ENCODE results near the gene PRPF19. TPM values are rescaled to one million over a fixed set of nuclear protein-coding genes. Genes with fewer than 3 reads are reported as not detected.

PRPF19 gene
- total RNA-seq, 1 donor from 2014 or later: 61.9 TPM

DNA sequence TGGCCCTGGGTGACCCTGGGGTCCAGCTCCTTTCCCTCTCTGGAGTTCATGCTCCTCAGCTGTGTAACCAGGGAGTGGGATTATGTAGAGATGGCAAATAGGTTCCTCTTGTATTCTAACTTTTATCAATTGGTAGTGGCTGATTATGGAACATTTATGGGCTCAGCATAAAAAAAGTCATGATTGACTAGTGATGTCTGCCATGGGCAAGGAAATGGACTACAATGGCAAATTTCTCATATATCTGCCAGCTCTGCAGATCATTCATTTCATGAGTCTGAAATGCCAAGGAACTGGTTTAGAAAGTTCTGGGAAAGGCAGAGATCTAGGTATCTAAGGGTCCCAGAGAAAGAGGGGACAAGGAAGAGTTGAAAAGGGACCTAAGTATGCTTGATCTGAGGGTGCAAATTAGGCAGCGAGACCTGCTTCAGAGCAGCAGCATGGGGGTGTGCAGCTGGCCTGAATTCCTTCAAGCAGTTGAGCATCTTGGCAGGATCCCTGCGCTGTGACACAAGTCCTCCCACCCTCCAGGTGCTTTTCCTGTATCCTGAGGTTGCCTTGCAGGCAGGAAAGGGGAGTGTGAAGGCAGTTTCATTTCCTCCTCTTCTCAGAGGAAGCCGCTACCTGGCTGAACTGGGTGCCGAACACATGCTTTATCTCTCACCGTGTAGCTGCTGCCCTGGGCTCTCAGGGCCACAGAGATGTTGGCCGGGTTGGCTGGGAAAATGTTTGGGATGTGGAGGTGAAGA lies 35.2 kb upstream of the PRPF19 start:
- no peak overlapping the region for H3K27ac ChIP-seq (ENCODE audit: low read depth, low read length)
- H3K27me3 ChIP-seq (ENCODE audit: insufficient read depth, low read length): peaks cover 15% of the 10 kb centered on the region
- Mint-ChIP-seq H3K4me1 (ENCODE audit: low read depth, unreplicated experiment) (peaks cover 4% of the 10 kb centered on the region), H3K4me3 (ENCODE audit: unreplicated experiment) (no peak overlapping the region), H3K9me3 (ENCODE audit: unreplicated experiment) (no peaks in the 10 kb centered on the region), H3K27ac (ENCODE audit: unreplicated experiment) (peak overlapping the region; percentile 12), H3K27me3 (ENCODE audit: low read depth, unreplicated experiment) (peaks cover 13% of the 10 kb centered on the region), H3K36me3 (ENCODE audit: low read depth, unreplicated experiment) (peaks cover 30% of the 10 kb centered on the region)
- H4K20me1 ChIP-seq (ENCODE audit: insufficient read depth, low read length): no peaks in the 10 kb centered on the region
- H3K36me3 ChIP-seq (ENCODE audit: insufficient read depth, low read length): no peaks in the 10 kb centered on the region
- H3K79me2 ChIP-seq (ENCODE audit: insufficient read depth, low read length): no peaks in the 10 kb centered on the region
- no peaks in the 10 kb centered on the region for H3K4me1 ChIP-seq (ENCODE audit: insufficient read depth, low read length)
- H2AFZ ChIP-seq (ENCODE audit: low read depth, low read length): no peak overlapping the region
- FAIRE-seq: no peak
- no peak for TF ChIP-seq EZH2 (IDR thresholded peaks at IDR 0.05; ENCODE audit: insufficient read depth, low read length)
- no peak for TF ChIP-seq CTCF (IDR thresholded peaks at IDR 0.05; ENCODE audit: insufficient read depth, low read depth, low read length)
- H3K9me3 ChIP-seq (ENCODE audit: insufficient read depth, low read depth, low read length): no peaks in the 10 kb centered on the region
- no peak overlapping the region for H3K4me2 ChIP-seq (ENCODE audit: low read length)
- H3K4me3 ChIP-seq (ENCODE audit: insufficient read depth, low read depth, low read length): no peak overlapping the region
- H3K9ac ChIP-seq (ENCODE audit: low read length): no peak overlapping the region
- no peak for DNase-seq (ENCODE audit: low read depth)

DNA sequence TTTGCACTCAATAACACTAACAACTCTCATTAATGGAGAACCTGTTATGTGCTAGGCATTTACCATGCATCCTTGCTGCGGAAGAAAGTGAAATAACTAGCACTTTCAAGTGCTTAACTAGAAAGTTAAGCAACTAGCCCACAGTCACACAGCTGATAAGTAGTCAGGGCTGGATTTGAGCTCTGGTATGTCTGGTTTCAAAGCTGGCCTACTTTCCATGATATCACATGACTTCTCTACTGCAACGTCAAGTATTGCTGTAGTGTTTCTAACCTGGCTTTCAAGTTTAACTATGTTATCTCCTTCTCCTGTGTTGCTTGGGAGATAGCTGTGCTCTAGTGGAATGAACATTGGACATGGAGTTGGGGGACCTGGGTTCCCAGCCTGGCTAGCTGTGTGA lies 33.5 kb upstream of the PRPF19 start:
- no peaks in the 10 kb centered on the region for H3K9me3 ChIP-seq (ENCODE audit: insufficient read depth, low read depth, low read length)
- no peak overlapping the region for H3K4me2 ChIP-seq (ENCODE audit: low read length)
- H3K4me3 ChIP-seq (ENCODE audit: insufficient read depth, low read depth, low read length): no peak overlapping the region
- peaks cover 12% of the 10 kb centered on the region for H3K27me3 ChIP-seq (ENCODE audit: insufficient read depth, low read length)
- Mint-ChIP-seq H3K4me1 (ENCODE audit: low read depth, unreplicated experiment) (peaks cover 4% of the 10 kb centered on the region), H3K9me3 (ENCODE audit: unreplicated experiment) (no peaks in the 10 kb centered on the region), H3K27ac (ENCODE audit: unreplicated experiment) (no peak overlapping the region), H3K27me3 (ENCODE audit: low read depth, unreplicated experiment) (peaks cover 6% of the 10 kb centered on the region), H3K4me3 (ENCODE audit: unreplicated experiment) (peak overlapping the region; percentile 31), H3K36me3 (ENCODE audit: low read depth, unreplicated experiment) (peaks cover 25% of the 10 kb centered on the region)
- no peak overlapping the region for H2AFZ ChIP-seq (ENCODE audit: low read depth, low read length)
- TF ChIP-seq CTCF (IDR thresholded peaks at IDR 0.05; ENCODE audit: insufficient read depth, low read depth, low read length) (no peak), EZH2 (IDR thresholded peaks at IDR 0.05; ENCODE audit: insufficient read depth, low read length) (no peak)
- H3K27ac ChIP-seq (ENCODE audit: low read depth, low read length): no peak overlapping the region
- H3K79me2 ChIP-seq (ENCODE audit: insufficient read depth, low read length): no peaks in the 10 kb centered on the region
- FAIRE-seq: no peak
- no peaks in the 10 kb centered on the region for H4K20me1 ChIP-seq (ENCODE audit: insufficient read depth, low read length)
- H3K36me3 ChIP-seq (ENCODE audit: insufficient read depth, low read length): no peaks in the 10 kb centered on the region
- no peak for DNase-seq (ENCODE audit: low read depth)
- H3K9ac ChIP-seq (ENCODE audit: low read length): no peak overlapping the region
- H3K4me1 ChIP-seq (ENCODE audit: insufficient read depth, low read length): no peaks in the 10 kb centered on the region

GRCh38 chr11:60939301-60939700 lies 32.9 kb upstream of the PRPF19 start:
- no peak for DNase-seq (ENCODE audit: low read depth)
- Histone ChIP-seq H3K27ac (ENCODE audit: low read depth, low read length) (no peak overlapping the region), H3K79me2 (ENCODE audit: insufficient read depth, low read length) (no peaks in the 10 kb centered on the region), H3K9ac (ENCODE audit: low read length) (no peak overlapping the region), H4K20me1 (ENCODE audit: insufficient read depth, low read length) (no peaks in the 10 kb centered on the region), H3K36me3 (ENCODE audit: insufficient read depth, low read length) (no peaks in the 10 kb centered on the region), H3K9me3 (ENCODE audit: insufficient read depth, low read depth, low read length) (no peaks in the 10 kb centered on the region), H3K4me3 (ENCODE audit: insufficient read depth, low read depth, low read length) (no peak overlapping the region), H3K27me3 (ENCODE audit: insufficient read depth, low read length) (peaks cover 7% of the 10 kb centered on the region), H3K4me1 (ENCODE audit: insufficient read depth, low read length) (no peaks in the 10 kb centered on the region), H2AFZ (ENCODE audit: low read depth, low read length) (no peak overlapping the region), H3K4me2 (ENCODE audit: low read length) (no peak overlapping the region)
- TF ChIP-seq EZH2 (IDR thresholded peaks at IDR 0.05; ENCODE audit: insufficient read depth, low read length) (no peak), CTCF (IDR thresholded peaks at IDR 0.05; ENCODE audit: insufficient read depth, low read depth, low read length) (no peak)
- Mint-ChIP-seq H3K4me1 (ENCODE audit: low read depth, unreplicated experiment) (peaks cover 4% of the 10 kb centered on the region), H3K27ac (ENCODE audit: unreplicated experiment) (no peak overlapping the region), H3K27me3 (ENCODE audit: low read depth, unreplicated experiment) (peaks cover 6% of the 10 kb centered on the region), H3K9me3 (ENCODE audit: unreplicated experiment) (no peaks in the 10 kb centered on the region), H3K4me3 (ENCODE audit: unreplicated experiment) (no peak overlapping the region), H3K36me3 (ENCODE audit: low read depth, unreplicated experiment) (peaks cover 25% of the 10 kb centered on the region)
- FAIRE-seq: no peak

Data from astrocyte (in vitro differentiated cells and primary cell).